Suprapubic skin (tissue), 3 donors: ENCODE data around the gene RERE.

Experiments
- POLR2A ChIP-seq, 2 donors: fragments of 450-650 bp; IDR thresholded peaks; one replicate each; pipeline ENCODE4 v1.6.1; 2017; ENCODE audit warnings: antibody characterized with exemption in 2 of 2, mild to moderate bottlenecking in 2 of 2, moderate library complexity in 2 of 2
- TF ChIP-seq, protein P1 (sequence below), 2 donors: fragments of 200-600 bp in 1 of 2; fragments of 450-650 bp in 1 of 2; sonication (generic) in 1 of 2; IDR thresholded peaks; one replicate each; pipeline ENCODE4 v1.5.1; 2016 to 2019; ENCODE audit warnings: antibody characterized with exemption in 2 of 2, mild to moderate bottlenecking in 1 of 2, moderate library complexity in 1 of 2

DNA sequence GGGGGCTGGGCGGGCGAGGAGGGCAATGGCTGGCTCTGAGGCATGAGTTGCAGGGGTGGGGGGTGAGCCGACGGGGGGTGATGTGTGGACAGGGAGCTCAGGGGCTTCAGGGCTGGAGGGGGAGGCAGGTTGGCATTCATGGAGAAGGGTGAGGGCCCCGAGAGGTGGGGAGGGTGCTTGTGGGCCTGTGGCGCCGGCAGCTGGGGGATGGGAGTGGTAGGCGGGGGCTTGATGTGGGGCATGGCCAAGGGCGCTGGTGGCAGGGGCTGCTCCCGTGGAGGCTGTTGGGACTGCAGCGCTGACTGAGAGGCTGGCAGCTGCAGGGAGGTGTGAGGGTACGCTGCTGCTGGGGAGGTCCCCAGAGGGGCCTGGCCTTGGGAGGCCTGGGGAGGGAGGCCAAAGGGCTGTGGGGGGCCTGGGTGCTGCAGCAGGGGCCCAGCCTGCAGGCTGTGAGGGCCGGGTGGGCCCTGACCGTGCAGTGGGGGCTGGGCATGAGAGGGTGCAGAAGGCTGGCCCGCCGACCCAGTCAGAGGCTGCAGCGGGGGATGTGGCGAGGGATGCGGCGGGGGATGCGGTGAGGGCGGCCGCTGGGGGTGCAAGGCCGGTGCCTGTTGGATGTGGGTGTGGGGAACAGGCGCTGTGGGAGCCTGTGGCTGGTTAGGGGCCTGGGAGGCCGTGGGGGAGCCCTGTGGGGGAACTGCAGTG, 456.8 kb downstream of the RERE start:
- TF ChIP-seq, protein P1, sequence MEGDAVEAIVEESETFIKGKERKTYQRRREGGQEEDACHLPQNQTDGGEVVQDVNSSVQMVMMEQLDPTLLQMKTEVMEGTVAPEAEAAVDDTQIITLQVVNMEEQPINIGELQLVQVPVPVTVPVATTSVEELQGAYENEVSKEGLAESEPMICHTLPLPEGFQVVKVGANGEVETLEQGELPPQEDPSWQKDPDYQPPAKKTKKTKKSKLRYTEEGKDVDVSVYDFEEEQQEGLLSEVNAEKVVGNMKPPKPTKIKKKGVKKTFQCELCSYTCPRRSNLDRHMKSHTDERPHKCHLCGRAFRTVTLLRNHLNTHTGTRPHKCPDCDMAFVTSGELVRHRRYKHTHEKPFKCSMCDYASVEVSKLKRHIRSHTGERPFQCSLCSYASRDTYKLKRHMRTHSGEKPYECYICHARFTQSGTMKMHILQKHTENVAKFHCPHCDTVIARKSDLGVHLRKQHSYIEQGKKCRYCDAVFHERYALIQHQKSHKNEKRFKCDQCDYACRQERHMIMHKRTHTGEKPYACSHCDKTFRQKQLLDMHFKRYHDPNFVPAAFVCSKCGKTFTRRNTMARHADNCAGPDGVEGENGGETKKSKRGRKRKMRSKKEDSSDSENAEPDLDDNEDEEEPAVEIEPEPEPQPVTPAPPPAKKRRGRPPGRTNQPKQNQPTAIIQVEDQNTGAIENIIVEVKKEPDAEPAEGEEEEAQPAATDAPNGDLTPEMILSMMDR (IDR thresholded peaks at IDR 0.05): no peak
- TF ChIP-seq POLR2A (IDR thresholded peaks at IDR 0.05): no peak
